GM23338 (cell line): ENCODE data around the gene BARX1. TPM values are rescaled to one million over a fixed set of nuclear protein-coding genes. Genes with fewer than 3 reads are reported as not detected.

Experiments
- ATAC-seq: fragments of 200-7000 bp; cut with Tn5 transposase; 3 replicates; pipeline ENCODE4 v1.9.1; 2020
- DNase-seq: peaks from one replicate; pipeline ENCODE4 v3.0.0-alpha.2; 2015; ENCODE audit warnings: low spot score
- H2AFZ ChIP-seq: fragments of 200-600 bp; sonication (generic); 2 replicates; pipeline ENCODE4 v1.8.0; 2016; ENCODE audit warnings: antibody characterized with exemption, mild to moderate bottlenecking, moderate library complexity
- H3F3A ChIP-seq: fragments of 200-600 bp; sonication (generic); replicated peaks from 2 replicates; pipeline ENCODE4 v1.8.0; 2017; ENCODE audit warnings: antibody characterized with exemption, mixed run types, low read depth
- H3K27ac ChIP-seq: fragments of 200-600 bp; sonication (generic); 2 replicates; pipeline ENCODE4 v1.6.1; 2016; ENCODE audit warnings: low read depth
- H3K27me3 ChIP-seq: fragments of 200-600 bp; sonication (generic); 2 replicates; pipeline ENCODE4 v1.8.0; 2016; ENCODE audit warnings: mild to moderate bottlenecking, mixed run types, moderate library complexity; ENCODE audit not compliant: insufficient read depth
- H3K36me3 ChIP-seq: fragments of 200-600 bp; sonication (generic); 2 replicates; pipeline ENCODE4 v1.8.0; 2016; ENCODE audit warnings: mild to moderate bottlenecking; ENCODE audit not compliant: insufficient read depth
- H3K4me1 ChIP-seq: fragments of 200-600 bp; sonication (generic); 2 replicates; pipeline ENCODE4 v1.8.0; 2016; ENCODE audit warnings: mild to moderate bottlenecking, moderate library complexity; ENCODE audit not compliant: insufficient read depth
- H3K4me2 ChIP-seq: fragments of 200-600 bp; sonication (generic); 2 replicates; pipeline ENCODE4 v1.7.1; 2017; ENCODE audit warnings: mixed run types
- H3K4me3 ChIP-seq: fragments of 200-600 bp; sonication (generic); 2 replicates; pipeline ENCODE4 v1.6.1; 2016; ENCODE audit warnings: mixed run types
- H3K79me2 ChIP-seq: fragments of 200-600 bp; sonication (generic); replicated peaks from 2 replicates; pipeline ENCODE4 v1.8.0; 2017; ENCODE audit warnings: mild to moderate bottlenecking; ENCODE audit not compliant: insufficient read depth
- H3K9me2 ChIP-seq: fragments of 200-600 bp; sonication (generic); 2 replicates; pipeline ENCODE4 v1.8.0; 2017; ENCODE audit not compliant: insufficient read depth
- H4K20me1 ChIP-seq: fragments of 200-600 bp; sonication (generic); replicated peaks from 2 replicates; pipeline ENCODE4 v1.8.0; 2017; ENCODE audit warnings: mild to moderate bottlenecking; ENCODE audit not compliant: insufficient read depth
- H3K27ac Mint-ChIP-seq: 2 replicates; pipeline ENCODE4 v1.8.0; 2020; ENCODE audit warnings: inconsistent platforms, mild to moderate bottlenecking, moderate library complexity, mixed read lengths
- H3K27me3 Mint-ChIP-seq: 3 replicates; pipeline ENCODE4 v1.8.0; 2022; ENCODE audit warnings: low read depth, mild to moderate bottlenecking, moderate library complexity, mixed read lengths, inconsistent platforms; ENCODE audit not compliant: insufficient read depth, poor library complexity
- H3K36me3 Mint-ChIP-seq: 3 replicates; pipeline ENCODE4 v1.8.0; 2021; ENCODE audit warnings: low read depth, mild to moderate bottlenecking, inconsistent platforms, moderate library complexity, mixed read lengths
- H3K4me1 Mint-ChIP-seq: 3 replicates; pipeline ENCODE4 v1.8.0; 2020; ENCODE audit warnings: mild to moderate bottlenecking, inconsistent platforms, mixed read lengths
- H3K4me3 Mint-ChIP-seq: 3 replicates; pipeline ENCODE4 v1.8.0; 2021; ENCODE audit warnings: moderate library complexity, mild to moderate bottlenecking, inconsistent platforms, mixed read lengths
- H3K9me3 Mint-ChIP-seq: 3 replicates; pipeline ENCODE4 v1.8.0; 2020; ENCODE audit warnings: moderate library complexity, mild to moderate bottlenecking, inconsistent platforms, mixed read lengths
- CREB1 ChIP-seq: fragments of 250-450 bp; sonication (Bioruptor Pico); IDR thresholded peaks from 2 replicates; pipeline ENCODE4 v1.5.0; 2020; ENCODE audit warnings: low read depth, mild to moderate bottlenecking, moderate library complexity
- CTCF ChIP-seq, 2 experiments: fragments of 200-600 bp in 1 of 2; sonication (generic) in 1 of 2; conservative IDR thresholded peaks; 2 replicates each; pipeline versions ENCODE4 v1.5.1 to v1.6.1; 2016 to 2017; ENCODE audit warnings: antibody characterized with exemption in 2 of 2, low read depth in 2 of 2, mild to moderate bottlenecking in 2 of 2, moderate library complexity in 1 of 2
- ETS1 ChIP-seq: IDR thresholded peaks from 2 replicates; pipeline ENCODE4 v1.6.1; 2016; ENCODE audit warnings: antibody characterized with exemption
- EZH2 ChIP-seq: fragments of 200-600 bp; sonication (generic); IDR thresholded peaks from one replicate; pipeline ENCODE4 v1.8.0; 2017; ENCODE audit warnings: antibody characterized with exemption, mild to moderate bottlenecking, low read depth; ENCODE audit not compliant: unreplicated experiment
- EZH2phosphoT487 ChIP-seq: fragments of 200-600 bp; sonication (generic); IDR thresholded peaks from one replicate; pipeline ENCODE4 v1.8.1; 2018; ENCODE audit warnings: antibody characterized with exemption; ENCODE audit not compliant: unreplicated experiment
- NANOG ChIP-seq: IDR thresholded peaks from 2 replicates; pipeline ENCODE4 v1.6.1; 2016; ENCODE audit warnings: antibody characterized with exemption, borderline replicate concordance
- POLR2AphosphoS5 ChIP-seq: IDR thresholded peaks from 2 replicates; pipeline ENCODE4 v1.6.1; 2016; ENCODE audit warnings: antibody characterized with exemption, low read depth
- REST ChIP-seq: IDR thresholded peaks from one replicate; pipeline ENCODE4 v1.6.1; 2018; ENCODE audit warnings: antibody characterized with exemption; ENCODE audit not compliant: unreplicated experiment
- STAT1 ChIP-seq: IDR thresholded peaks from one replicate; pipeline ENCODE4 v1.6.1; 2016; ENCODE audit warnings: antibody characterized with exemption; ENCODE audit not compliant: unreplicated experiment
- ZNF114 ChIP-seq: fragments of 250-450 bp; sonication (Bioruptor Pico); IDR thresholded peaks from 2 replicates; pipeline ENCODE4 v1.5.0; 2020; ENCODE audit warnings: mild to moderate bottlenecking, moderate library complexity
- ZNF331 ChIP-seq: fragments of 250-450 bp; sonication (Bioruptor Pico); IDR thresholded peaks from 2 replicates; pipeline ENCODE4 v1.5.0; 2020; ENCODE audit warnings: low read depth, mild to moderate bottlenecking, moderate library complexity
- polyA plus RNA-seq: library from polyadenylated mRNA; unstranded; fragments of >200 nt; fragmentation: Nextera tagmentation; extraction: Ambion mirVana; gene quantifications from 2 replicates; pipeline ENCODE4 v1.2.1, GENCODE V29; 2016
- total RNA-seq: library from RNA; depleted of rRNA; stranded (reverse); fragments of >200 nt; shearing (Covaris generic); gene quantifications from 2 replicates; pipeline ENCODE4 v1.2.3, GENCODE V29; 2014

BARX1 gene
- total and polyA plus RNA-seq, 2 experiments from 2014 or later: 0.87 to 1.6 TPM

- H3K9me3 Mint-ChIP-seq: no peaks in the 10 kb centered on the region
- Histone ChIP-seq H3K4me2 (no peak overlapping the region), H3K4me1 (no peaks in the 10 kb centered on the region), H3K36me3 (no peaks in the 10 kb centered on the region), H3K9me2 (no peaks in the 10 kb centered on the region), H3K27me3 (no peaks in the 10 kb centered on the region), H3K79me2 (no peaks in the 10 kb centered on the region), H3K27ac (no peak overlapping the region), H2AFZ (no peak overlapping the region), H3K4me3 (no peak overlapping the region), H4K20me1 (no peaks in the 10 kb centered on the region), H3F3A (no peaks in the 10 kb centered on the region)
- H3K36me3 Mint-ChIP-seq: no peaks in the 10 kb centered on the region
- H3K27ac Mint-ChIP-seq: no peak overlapping the region
- no peak for TF ChIP-seq CTCF (conservative IDR thresholded peaks at IDR 0.05; ENCODE audit: low read depth in 2 of 2)
- TF ChIP-seq ZNF114 (CRISPR knock-in tag): no peak
- no peak for TF ChIP-seq NANOG
- no peak for TF ChIP-seq POLR2AphosphoS5
- no peak for TF ChIP-seq CREB1 (CRISPR knock-in tag)
- no peak for TF ChIP-seq EZH2
- peaks cover 15% of the 10 kb centered on the region; the same call in 2 of the 3 replicates for H3K4me1 Mint-ChIP-seq
- ATAC-seq: no peak
- no peak overlapping the region for H3K4me3 Mint-ChIP-seq
- DNase-seq: no peak
- H3K27me3 Mint-ChIP-seq: peaks cover 14% of the 10 kb centered on the region
These were observed 45.9 kb downstream of the BARX1 start for GRCh38 chr9:93909242-93909616.

- Mint-ChIP-seq H3K9me3 (no peaks in the 10 kb centered on the region), H3K4me3 (no peak overlapping the region), H3K27ac (no peak overlapping the region), H3K27me3 (peaks cover 18% of the 10 kb centered on the region), H3K36me3 (no peaks in the 10 kb centered on the region), H3K4me1 (peaks cover 15% of the 10 kb centered on the region; the same call in 2 of the 3 replicates)
- Histone ChIP-seq H3K4me2 (no peak overlapping the region), H3K9me2 (no peaks in the 10 kb centered on the region), H2AFZ (no peak overlapping the region), H3K79me2 (no peaks in the 10 kb centered on the region), H3F3A (no peaks in the 10 kb centered on the region), H3K4me1 (no peaks in the 10 kb centered on the region), H4K20me1 (no peaks in the 10 kb centered on the region), H3K4me3 (no peak overlapping the region), H3K36me3 (no peaks in the 10 kb centered on the region), H3K27ac (no peak overlapping the region), H3K27me3 (no peaks in the 10 kb centered on the region)
- TF ChIP-seq STAT1 (no peak), REST (no peak), ZNF331 (no peak), CTCF (conservative IDR thresholded peaks at IDR 0.05; ENCODE audit: low read depth in 2 of 2) (no peak), CREB1 (CRISPR knock-in tag) (no peak), EZH2 (no peak), EZH2phosphoT487 (no peak), ZNF114 (CRISPR knock-in tag) (no peak), ETS1 (no peak), POLR2AphosphoS5 (no peak)
- ATAC-seq (no peak), DNase-seq (no peak)
These were observed 46.4 kb downstream of the BARX1 start for GRCh38 chr9:93908591-93909241.
